HTERT RPE-1 (cell line): ENCODE data around the gene PLG.
"Not testable (repeated sequence)": the region's sequence is repeated elsewhere in the genome, so short reads cannot be mapped to it uniquely, and the experiment has no call there.

Source experiments
- in situ Hi-C: fragments of 300-500 bp; cut with MboI; formaldehyde crosslinking; loops from 4 replicates; pipeline ENCODE4 v1.14.3; 2020; ENCODE audit warnings: low sequenced_read_pairs

Gene PLG

GRCh38 chr6:160774399-160774798, 72.4 kb downstream of the PLG start:
- in situ Hi-C loops, result no loop called here

GRCh38 chr6:160775792-160776580, 73.9 kb downstream of the PLG start:
- in situ Hi-C loops, result no loop called here

- in situ Hi-C loops, result not testable (repeated sequence)
Observed at GRCh38 chr6:160779095-160779494, 77.1 kb downstream of the PLG start.

- in situ Hi-C loops, result not testable (repeated sequence)
Observed at GRCh38 chr6:160780656-160781055, 78.6 kb downstream of the PLG start.

- in situ Hi-C loops, result no loop called here
Observed at GRCh38 chr6:160781298-160781697, 79.3 kb downstream of the PLG start.

GRCh38 chr6:160782228-160782627, 80.2 kb downstream of the PLG start:
- in situ Hi-C loops, result no loop called here

- in situ Hi-C loops, result no loop called here
Observed at GRCh38 chr6:160783741-160784140, 81.7 kb downstream of the PLG start.

- in situ Hi-C loops, result not testable (repeated sequence)
Observed at GRCh38 chr6:160788126-160788525, 86.1 kb downstream of the PLG start.

GRCh38 chr6:160788806-160789205, 86.8 kb downstream of the PLG start:
- in situ Hi-C loops, result no loop called here

GRCh38 chr6:160789263-160790027, 87.4 kb downstream of the PLG start:
- in situ Hi-C loops, result no loop called here

GRCh38 chr6:160790028-160790792, 88.2 kb downstream of the PLG start:
- in situ Hi-C loops, result no loop called here

GRCh38 chr6:160791459-160791858, 89.4 kb downstream of the PLG start:
- in situ Hi-C loops, result no loop called here

GRCh38 chr6:160791981-160792418, 90.0 kb downstream of the PLG start:
- in situ Hi-C loops, result no loop called here

GRCh38 chr6:160792708-160793107, 90.7 kb downstream of the PLG start:
- in situ Hi-C loops, result no loop called here

- in situ Hi-C loops, result no loop called here
Observed at GRCh38 chr6:160793652-160794051, 91.6 kb downstream of the PLG start.

- in situ Hi-C loops, result no loop called here
Observed at GRCh38 chr6:160795721-160796120, 93.7 kb downstream of the PLG start.

- in situ Hi-C loops, result no loop called here
Observed at GRCh38 chr6:160798625-160799024, 96.6 kb downstream of the PLG start.

- in situ Hi-C loops, result no loop called here
Observed at GRCh38 chr6:160799801-160800506, 97.9 kb downstream of the PLG start.

- in situ Hi-C loops, result no loop called here
Observed at GRCh38 chr6:160801418-160801817, 99.4 kb downstream of the PLG start.

GRCh38 chr6:160802049-160802448, 100.0 kb downstream of the PLG start:
- in situ Hi-C loops, result not testable (repeated sequence)
